Measurements from ENCODE around the gene LARP4.
"Not testable (repeated sequence)": the region's sequence is repeated elsewhere in the genome, so short reads cannot be mapped to it uniquely, and the experiment has no call there.

Gene LARP4

GRCh38 chr12:50400638-50401499, at the start of gene LARP4:
Gene LARP4 (plus strand): TSS chr12:50400885. CDS start chr12:50401011, 126 bp downstream.
- in situ Hi-C loops (cut with MboI; ENCODE audit: low sequenced_read_pairs), result no loop called here

GRCh38 chr12:50351120-50352043, 49.3 kb upstream of the LARP4 start:
- in situ Hi-C loops (cut with MboI; ENCODE audit: low sequenced_read_pairs), result no loop called here

GRCh38 chr12:50353404-50353803, 47.3 kb upstream of the LARP4 start:
- in situ Hi-C loops (cut with MboI; ENCODE audit: low sequenced_read_pairs), result no loop called here

- in situ Hi-C loops (cut with MboI; ENCODE audit: low sequenced_read_pairs), result no loop called here
Measured at GRCh38 chr12:50353869-50354593, 46.7 kb upstream of the LARP4 start.

GRCh38 chr12:50354908-50355307, 45.8 kb upstream of the LARP4 start:
- in situ Hi-C loops (cut with MboI; ENCODE audit: low sequenced_read_pairs), result no loop called here

- in situ Hi-C loops (cut with MboI; ENCODE audit: low sequenced_read_pairs), result no loop called here
Measured at GRCh38 chr12:50355365-50355764, 45.3 kb upstream of the LARP4 start.

GRCh38 chr12:50362671-50363070, 38.0 kb upstream of the LARP4 start:
- in situ Hi-C loops (cut with MboI; ENCODE audit: low sequenced_read_pairs), result no loop called here

GRCh38 chr12:50363141-50363540, 37.5 kb upstream of the LARP4 start:
- in situ Hi-C loops (cut with MboI; ENCODE audit: low sequenced_read_pairs), result no loop called here

GRCh38 chr12:50365709-50366406, 34.8 kb upstream of the LARP4 start:
- in situ Hi-C loops (cut with MboI; ENCODE audit: low sequenced_read_pairs), result no loop called here

GRCh38 chr12:50370672-50371071, 30.0 kb upstream of the LARP4 start:
- in situ Hi-C loops (cut with MboI; ENCODE audit: low sequenced_read_pairs), result not testable (repeated sequence)

- in situ Hi-C loops (cut with MboI; ENCODE audit: low sequenced_read_pairs), result no loop called here
Measured at GRCh38 chr12:50375802-50376201, 24.9 kb upstream of the LARP4 start.

GRCh38 chr12:50380761-50381325, 19.8 kb upstream of the LARP4 start:
- in situ Hi-C loops (cut with MboI; ENCODE audit: low sequenced_read_pairs), result no loop called here

GRCh38 chr12:50387487-50387886, 13.2 kb upstream of the LARP4 start:
- in situ Hi-C loops (cut with MboI; ENCODE audit: low sequenced_read_pairs), result no loop called here

GRCh38 chr12:50387972-50388478, 12.7 kb upstream of the LARP4 start:
- in situ Hi-C loops (cut with MboI; ENCODE audit: low sequenced_read_pairs), result no loop called here

- in situ Hi-C loops (cut with MboI; ENCODE audit: low sequenced_read_pairs), result not testable (repeated sequence)
Measured at GRCh38 chr12:50388793-50389192, 11.9 kb upstream of the LARP4 start.

GRCh38 chr12:50390316-50390741, 10.4 kb upstream of the LARP4 start:
- in situ Hi-C loops (cut with MboI; ENCODE audit: low sequenced_read_pairs), result no loop called here

- in situ Hi-C loops (cut with MboI; ENCODE audit: low sequenced_read_pairs), result no loop called here
Measured at GRCh38 chr12:50394469-50395029, 6.1 kb upstream of the LARP4 start.

- in situ Hi-C loops (cut with MboI; ENCODE audit: low sequenced_read_pairs), result no loop called here
Measured at GRCh38 chr12:50397117-50397650, 3.5 kb upstream of the LARP4 start.

GRCh38 chr12:50398931-50399330, 1.8 kb upstream of the LARP4 start:
- in situ Hi-C loops (cut with MboI; ENCODE audit: low sequenced_read_pairs), result no loop called here

Measured in HL-60/S4 treated with phorbol 12-myristate 13-acetate at 8.2 ng/mL for 4 days and 3 days (cell line).